HG02610 (cell line): Measurements from ENCODE around the gene ERFE.
"Not testable (repeated sequence)": the region's sequence is repeated elsewhere in the genome, so short reads cannot be mapped to it uniquely, and the experiment has no call there.

Source experiments
- ATAC-seq: cut with Tn5 transposase; IDR thresholded peaks from one replicate; pipeline ENCODE4 v1.9.1; 2021; ENCODE audit warnings: mild to moderate bottlenecking, moderate library complexity; ENCODE audit not compliant: unreplicated experiment

ERFE gene

GRCh38 chr2:238166391-238167343 is 7.9 kb downstream of the ERFE start:
- no peak for ATAC-seq

- no peak for ATAC-seq
Observed at GRCh38 chr2:238167344-238167715, 8.6 kb downstream of the ERFE start.

GRCh38 chr2:238167761-238168160 is 9.0 kb downstream of the ERFE start:
- ATAC-seq, result no peak

GRCh38 chr2:238168196-238169047 is 9.7 kb downstream of the ERFE start:
- no peak for ATAC-seq

GRCh38 chr2:238169048-238169707 is 10.4 kb downstream of the ERFE start:
- ATAC-seq, result no peak

GRCh38 chr2:238169708-238170251 is 11.0 kb downstream of the ERFE start:
- no peak for ATAC-seq

- no peak for ATAC-seq
Observed at GRCh38 chr2:238170386-238171071, 11.8 kb downstream of the ERFE start.

GRCh38 chr2:238171072-238171431 is 12.3 kb downstream of the ERFE start:
- not testable (repeated sequence) for ATAC-seq

- ATAC-seq, result no peak
Observed at GRCh38 chr2:238171575-238172187, 12.9 kb downstream of the ERFE start.

- ATAC-seq, result no peak
Observed at GRCh38 chr2:238172439-238172838, 13.7 kb downstream of the ERFE start.

GRCh38 chr2:238173692-238174091 is 14.9 kb downstream of the ERFE start:
- ATAC-seq, result no peak

GRCh38 chr2:238174291-238174690 is 15.5 kb downstream of the ERFE start:
- ATAC-seq, result no peak

- ATAC-seq, result no peak
Observed at GRCh38 chr2:238174701-238175100, 15.9 kb downstream of the ERFE start.

GRCh38 chr2:238176613-238177012 is 17.8 kb downstream of the ERFE start:
- ATAC-seq, result no peak

- ATAC-seq, result no peak
Observed at GRCh38 chr2:238180554-238180953, 21.8 kb downstream of the ERFE start.

GRCh38 chr2:238182362-238182761 is 23.6 kb downstream of the ERFE start:
- no peak for ATAC-seq

GRCh38 chr2:238183821-238184220 is 25.1 kb downstream of the ERFE start:
- ATAC-seq, result no peak

- ATAC-seq, result no peak
Observed at GRCh38 chr2:238187618-238188548, 29.1 kb downstream of the ERFE start.

- ATAC-seq, result no peak
Observed at GRCh38 chr2:238190445-238190844, 31.7 kb downstream of the ERFE start.
